Neutrophil (primary cell): ENCODE measurements around the gene TUT4.

Source experiments
- H3K27ac ChIP-seq: fragments of 200-600 bp; sonication (generic); 2 replicates; pipeline ENCODE4 v1.5.1; 2016; ENCODE audit warnings: mild to moderate bottlenecking, moderate library complexity
- H3K27me3 ChIP-seq: fragments of 200-600 bp; sonication (generic); 2 replicates; pipeline ENCODE4 v1.6.0; 2016; ENCODE audit warnings: mild to moderate bottlenecking
- H3K36me3 ChIP-seq: fragments of 200-600 bp; sonication (generic); 2 replicates; pipeline ENCODE4 v1.5.1; 2017
- H3K4me1 ChIP-seq, 2 experiments: fragments of 200-600 bp in 1 of 2; sonication (generic) in 1 of 2; 1 replicate in 1 of 2; 2 replicates in 1 of 2; pipeline versions ENCODE4 v1.5.1 to v1.6.1; 2013 to 2016; ENCODE audit warnings: low read depth in 1 of 2, low read length in 1 of 2, mild to moderate bottlenecking in 1 of 2, moderate library complexity in 1 of 2; ENCODE audit not compliant: control insufficient read depth in 1 of 2, insufficient read depth in 1 of 2
- H3K4me3 ChIP-seq, 2 experiments: fragments of 200-600 bp in 1 of 2; sonication (generic) in 1 of 2; 1 replicate in 1 of 2; 2 replicates in 1 of 2; pipeline ENCODE4 v1.5.1; 2013 to 2016; ENCODE audit warnings: low read depth in 1 of 2, low read length in 1 of 2, mild to moderate bottlenecking in 1 of 2, moderate library complexity in 1 of 2
- H3K9me3 ChIP-seq: fragments of 200-600 bp; sonication (generic); 2 replicates; pipeline ENCODE4 v1.5.1; 2016
- TF ChIP-seq, protein P1 (sequence below): fragments of 200-600 bp; sonication (generic); IDR thresholded peaks from 2 replicates; pipeline ENCODE4 v1.5.1; 2016; ENCODE audit warnings: antibody characterized with exemption

Gene TUT4

DNA sequence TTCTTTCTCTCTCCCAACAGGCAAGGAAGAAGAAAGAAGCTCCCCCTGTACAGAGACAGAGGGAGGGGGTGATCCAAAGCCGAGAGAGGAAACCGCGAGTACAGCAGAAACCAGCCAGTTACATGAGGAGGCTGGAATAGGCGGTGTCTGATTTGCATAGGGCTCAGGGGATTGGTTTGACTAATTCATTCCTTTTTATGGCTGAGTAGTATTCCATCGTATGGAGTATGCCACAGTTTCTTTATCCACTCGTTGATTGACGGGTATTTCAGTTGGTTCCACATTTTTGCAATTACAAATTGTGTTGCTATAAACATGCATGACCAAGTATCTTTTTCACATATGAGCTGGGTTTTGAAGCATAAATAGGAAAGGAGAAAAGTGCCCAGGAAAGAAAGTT lies 45.8 kb upstream of the TUT4 start:
- no peak overlapping the region for H3K4me3 ChIP-seq
- no peaks in the 10 kb centered on the region for H3K27me3 ChIP-seq
- no peaks in the 10 kb centered on the region for H3K36me3 ChIP-seq
- H3K4me1 ChIP-seq, result peaks cover 23 to 24% of the 10 kb centered on the region in 2 experiments
- H3K27ac ChIP-seq, result no peak overlapping the region
- H3K9me3 ChIP-seq, result no peaks in the 10 kb centered on the region
- TF ChIP-seq, protein P1, sequence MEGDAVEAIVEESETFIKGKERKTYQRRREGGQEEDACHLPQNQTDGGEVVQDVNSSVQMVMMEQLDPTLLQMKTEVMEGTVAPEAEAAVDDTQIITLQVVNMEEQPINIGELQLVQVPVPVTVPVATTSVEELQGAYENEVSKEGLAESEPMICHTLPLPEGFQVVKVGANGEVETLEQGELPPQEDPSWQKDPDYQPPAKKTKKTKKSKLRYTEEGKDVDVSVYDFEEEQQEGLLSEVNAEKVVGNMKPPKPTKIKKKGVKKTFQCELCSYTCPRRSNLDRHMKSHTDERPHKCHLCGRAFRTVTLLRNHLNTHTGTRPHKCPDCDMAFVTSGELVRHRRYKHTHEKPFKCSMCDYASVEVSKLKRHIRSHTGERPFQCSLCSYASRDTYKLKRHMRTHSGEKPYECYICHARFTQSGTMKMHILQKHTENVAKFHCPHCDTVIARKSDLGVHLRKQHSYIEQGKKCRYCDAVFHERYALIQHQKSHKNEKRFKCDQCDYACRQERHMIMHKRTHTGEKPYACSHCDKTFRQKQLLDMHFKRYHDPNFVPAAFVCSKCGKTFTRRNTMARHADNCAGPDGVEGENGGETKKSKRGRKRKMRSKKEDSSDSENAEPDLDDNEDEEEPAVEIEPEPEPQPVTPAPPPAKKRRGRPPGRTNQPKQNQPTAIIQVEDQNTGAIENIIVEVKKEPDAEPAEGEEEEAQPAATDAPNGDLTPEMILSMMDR, result no peak

DNA sequence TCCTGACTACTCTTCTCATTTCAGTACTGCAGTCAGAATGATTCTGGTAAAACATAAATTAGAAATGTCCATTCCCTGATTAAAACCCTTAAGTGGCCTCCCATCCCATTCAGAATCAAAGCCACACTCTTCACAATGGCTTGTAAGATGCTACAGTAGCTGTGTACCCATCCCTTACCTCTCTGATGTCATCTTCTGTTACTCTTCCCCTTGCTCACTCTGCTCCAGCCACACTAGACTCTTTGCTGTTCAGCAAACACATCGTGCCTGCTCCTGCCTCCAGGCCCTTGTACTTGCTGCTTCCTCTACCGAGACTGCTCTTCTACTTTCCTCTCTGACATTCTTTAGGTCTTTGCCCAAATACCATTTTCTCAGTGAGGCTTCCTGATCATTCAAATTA lies 45.0 kb upstream of the TUT4 start:
- TF ChIP-seq, protein P1, result no peak
- no peak overlapping the region for H3K4me3 ChIP-seq
- peaks cover 24 to 25% of the 10 kb centered on the region in 2 experiments for H3K4me1 ChIP-seq
- no peaks in the 10 kb centered on the region for H3K36me3 ChIP-seq
- H3K27me3 ChIP-seq, result no peaks in the 10 kb centered on the region
- H3K27ac ChIP-seq, result no peak overlapping the region
- H3K9me3 ChIP-seq, result no peaks in the 10 kb centered on the region

DNA sequence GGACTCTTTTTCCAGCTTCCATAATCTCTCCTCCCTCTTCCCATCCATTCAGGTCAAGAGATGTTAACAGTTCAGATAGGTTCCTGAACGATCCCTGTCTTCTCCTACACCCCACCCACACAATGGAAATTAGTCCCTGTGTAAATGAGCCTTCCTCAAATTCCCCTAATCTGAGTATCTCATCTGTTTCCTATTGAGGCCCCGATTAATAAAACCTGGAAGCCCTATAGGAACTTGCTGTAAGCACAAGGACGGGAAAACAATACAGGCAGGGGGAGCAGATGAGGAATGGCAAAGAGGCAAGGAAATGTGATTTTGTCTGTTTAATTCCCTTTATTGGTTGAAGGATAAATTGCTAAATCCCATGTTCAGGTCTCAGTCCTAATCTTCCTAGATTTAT lies 42.2 kb upstream of the TUT4 start:
- no peaks in the 10 kb centered on the region for H3K36me3 ChIP-seq
- no peaks in the 10 kb centered on the region for H3K9me3 ChIP-seq
- TF ChIP-seq, protein P1, result no peak

DNA sequence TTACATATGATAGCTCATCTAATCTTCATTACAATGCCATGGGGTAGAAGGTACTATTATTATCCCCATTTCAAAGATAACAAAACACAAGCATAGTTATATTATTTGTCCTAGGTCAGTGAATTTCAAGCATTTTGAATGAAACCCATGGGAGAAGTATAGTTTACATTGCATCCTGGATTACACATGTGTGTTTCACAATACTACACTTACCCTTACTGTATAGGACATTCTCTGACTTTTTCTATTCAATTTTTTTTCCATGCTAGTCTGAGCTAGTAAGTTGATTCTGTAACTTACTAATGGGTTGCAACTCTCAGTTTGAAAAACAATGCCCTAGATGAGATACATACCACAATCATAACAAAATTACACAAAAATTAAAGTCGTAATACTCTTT lies 40.6 kb upstream of the TUT4 start:
- no peaks in the 10 kb centered on the region for H3K9me3 ChIP-seq
- no peaks in the 10 kb centered on the region for H3K36me3 ChIP-seq
- H3K4me1 ChIP-seq, result peaks cover 27 to 33% of the 10 kb centered on the region in 2 experiments
- H3K27me3 ChIP-seq, result no peaks in the 10 kb centered on the region
- no peak overlapping the region for H3K4me3 ChIP-seq
- peak overlapping the region; percentile 56 for H3K27ac ChIP-seq
- TF ChIP-seq, protein P1, result no peak

More for the DNA sequence above, 42.2 kb upstream of the TUT4 start:
- H3K27me3 ChIP-seq, result no peaks in the 10 kb centered on the region
- H3K4me1 ChIP-seq, result peaks cover 22 to 28% of the 10 kb centered on the region in 2 experiments
- no peak overlapping the region for H3K4me3 ChIP-seq
- no peak overlapping the region for H3K27ac ChIP-seq

DNA sequence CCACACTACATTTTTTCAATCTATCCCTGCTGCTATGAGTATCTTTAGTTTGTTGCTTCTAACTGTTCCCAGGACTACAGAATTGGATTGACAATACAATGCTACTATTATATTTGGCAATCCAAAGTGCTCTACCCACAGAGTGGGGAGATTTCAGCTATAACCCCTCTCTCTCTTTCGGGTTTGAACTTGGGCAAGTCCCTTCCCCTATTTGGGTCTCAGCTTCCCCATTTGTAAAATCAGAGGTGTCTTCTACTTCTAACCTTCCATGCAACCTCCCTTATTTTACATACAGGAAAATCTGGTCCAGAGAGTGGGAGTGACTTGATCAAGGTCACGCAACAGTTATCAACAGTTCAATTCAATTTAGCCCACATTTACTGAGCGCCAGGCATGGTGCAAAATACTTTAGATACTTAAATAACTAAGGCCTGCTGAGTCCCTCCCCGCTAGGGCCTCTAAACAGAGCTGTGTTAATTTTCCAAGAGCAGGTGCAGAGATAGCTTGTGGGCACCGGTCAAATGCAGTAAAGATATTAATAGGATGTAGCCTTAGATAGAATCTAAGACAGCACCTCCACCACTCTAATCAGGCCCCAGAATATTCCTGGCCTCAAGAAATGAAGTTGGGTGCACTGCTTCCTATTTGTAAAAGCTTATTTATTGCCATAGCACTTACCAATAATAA lies 39.9 kb upstream of the TUT4 start:
- Histone ChIP-seq H3K9me3 (no peaks in the 10 kb centered on the region), H3K36me3 (no peaks in the 10 kb centered on the region), H3K4me3 (no peak overlapping the region), H3K27ac (peak overlapping the region; percentile 56), H3K4me1 (peaks cover 34 to 40% of the 10 kb centered on the region in 2 experiments), H3K27me3 (no peaks in the 10 kb centered on the region)
- TF ChIP-seq, protein P1, result no peak
